Fibroblast of skin of left biceps (primary cell): ENCODE data around the gene FAM25A.
"Not testable (repeated sequence)": the region's sequence is repeated elsewhere in the genome, so short reads cannot be mapped to it uniquely, and the experiment has no call there.

Source experiments
- DNase-seq, 2 experiments: peaks; one replicate each; pipeline ENCODE4 v3.0.0-alpha.2; 2013; ENCODE audit warnings: low read depth in 2 of 2

Gene FAM25A

GRCh38 chr10:87013528-87013927 lies 6.6 kb upstream of the FAM25A start:
- not testable (repeated sequence) for DNase-seq

- not testable (repeated sequence) for DNase-seq
Measured at GRCh38 chr10:87014986-87015716, 4.9 kb upstream of the FAM25A start.

- not testable (repeated sequence) for DNase-seq
Measured at GRCh38 chr10:87018127-87018526, 2.0 kb upstream of the FAM25A start.

GRCh38 chr10:87019066-87019465 lies 1.0 kb upstream of the FAM25A start:
- not testable (repeated sequence) for DNase-seq

GRCh38 chr10:87019504-87019903 lies 590 bp upstream of the FAM25A start:
- not testable (repeated sequence) for DNase-seq

GRCh38 chr10:87025285-87025958 lies 5.3 kb downstream of the FAM25A start:
- DNase-seq: peak; percentile 37 to 50

GRCh38 chr10:87026747-87027508 lies 6.8 kb downstream of the FAM25A start:
- not testable (repeated sequence) for DNase-seq

- DNase-seq: not testable (repeated sequence)
Measured at GRCh38 chr10:87030419-87030818, 10.3 kb downstream of the FAM25A start.

GRCh38 chr10:87030912-87031635 lies 11.0 kb downstream of the FAM25A start:
- no peak for DNase-seq

GRCh38 chr10:87036623-87037022 lies 16.5 kb downstream of the FAM25A start:
- no peak for DNase-seq

GRCh38 chr10:87038286-87038717 lies 18.2 kb downstream of the FAM25A start:
- DNase-seq: no peak

GRCh38 chr10:87038786-87039185 lies 18.7 kb downstream of the FAM25A start:
- DNase-seq: no peak

- DNase-seq: not testable (repeated sequence)
Measured at GRCh38 chr10:87043579-87043978, 23.5 kb downstream of the FAM25A start.

- DNase-seq: no peak
Measured at GRCh38 chr10:87045434-87045938, 25.4 kb downstream of the FAM25A start.

- DNase-seq: no peak
Measured at GRCh38 chr10:87053111-87053510, 33.0 kb downstream of the FAM25A start.

GRCh38 chr10:87053577-87054181 lies 33.6 kb downstream of the FAM25A start:
- no peak for DNase-seq

- peak in 1 of 2 experiments; percentile 10 for DNase-seq
Measured at GRCh38 chr10:87054373-87055295, 34.5 kb downstream of the FAM25A start.

- no peak for DNase-seq
Measured at GRCh38 chr10:87058171-87058570, 38.1 kb downstream of the FAM25A start.

- no peak for DNase-seq
Measured at GRCh38 chr10:87059401-87059800, 39.3 kb downstream of the FAM25A start.
